Measurements from ENCODE around the gene TBCE.
"Not testable (repeated sequence)": the region's sequence is repeated elsewhere in the genome, so short reads cannot be mapped to it uniquely, and the experiment has no call there.

Gene TBCE

GRCh38 chr1:235369802-235370201 lies 2.6 kb downstream of the TBCE start:
- no peak for TF ChIP-seq CTCF (conservative IDR thresholded peaks at IDR 0.05; ENCODE audit: control insufficient read depth, insufficient read depth, low read depth, low read length)
- no peak for DNase-seq (ENCODE audit: low read depth)
- H3K4me3 ChIP-seq (ENCODE audit: control insufficient read depth, low read depth, low read length) = no peak overlapping the region

GRCh38 chr1:235375919-235376605 lies 8.8 kb downstream of the TBCE start:
- DNase-seq (ENCODE audit: low read depth) = no peak
- no peak overlapping the region for H3K4me3 ChIP-seq (ENCODE audit: control insufficient read depth, low read depth, low read length)
- TF ChIP-seq CTCF (conservative IDR thresholded peaks at IDR 0.05; ENCODE audit: control insufficient read depth, insufficient read depth, low read depth, low read length) = no peak

DNA sequence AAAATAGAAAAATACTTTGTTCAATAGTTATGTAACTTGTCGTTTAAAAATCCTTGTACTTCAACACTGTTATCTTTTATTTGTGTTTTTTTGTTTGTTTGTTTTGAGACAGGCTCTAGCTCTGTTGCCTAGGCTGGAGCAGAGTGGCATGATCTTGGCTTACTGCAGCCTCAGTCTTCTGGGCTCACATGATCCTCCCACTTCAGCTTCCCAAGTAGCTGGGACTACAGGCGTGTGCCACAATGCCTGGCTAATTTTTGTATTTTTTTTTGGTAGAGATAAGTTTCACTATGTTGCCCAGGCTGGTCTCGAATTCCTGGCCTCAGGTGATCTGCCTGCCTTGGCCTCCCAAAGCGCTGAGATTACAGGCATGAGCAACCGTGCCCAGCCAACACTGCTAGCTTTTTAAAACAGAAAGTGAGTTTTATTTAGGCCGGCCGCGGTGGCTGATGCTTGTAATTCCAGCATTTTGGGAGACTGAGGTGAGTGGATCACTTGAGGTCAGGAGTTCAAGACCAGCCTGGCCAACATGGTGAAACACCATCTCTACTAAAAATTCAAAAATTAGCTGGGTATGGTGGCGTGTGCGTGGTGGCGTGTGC lies 11.0 kb downstream of the TBCE start:
- not testable (repeated sequence) for H3K4me3 ChIP-seq (ENCODE audit: control insufficient read depth, low read depth, low read length); DNase-seq (ENCODE audit: low read depth)

DNA sequence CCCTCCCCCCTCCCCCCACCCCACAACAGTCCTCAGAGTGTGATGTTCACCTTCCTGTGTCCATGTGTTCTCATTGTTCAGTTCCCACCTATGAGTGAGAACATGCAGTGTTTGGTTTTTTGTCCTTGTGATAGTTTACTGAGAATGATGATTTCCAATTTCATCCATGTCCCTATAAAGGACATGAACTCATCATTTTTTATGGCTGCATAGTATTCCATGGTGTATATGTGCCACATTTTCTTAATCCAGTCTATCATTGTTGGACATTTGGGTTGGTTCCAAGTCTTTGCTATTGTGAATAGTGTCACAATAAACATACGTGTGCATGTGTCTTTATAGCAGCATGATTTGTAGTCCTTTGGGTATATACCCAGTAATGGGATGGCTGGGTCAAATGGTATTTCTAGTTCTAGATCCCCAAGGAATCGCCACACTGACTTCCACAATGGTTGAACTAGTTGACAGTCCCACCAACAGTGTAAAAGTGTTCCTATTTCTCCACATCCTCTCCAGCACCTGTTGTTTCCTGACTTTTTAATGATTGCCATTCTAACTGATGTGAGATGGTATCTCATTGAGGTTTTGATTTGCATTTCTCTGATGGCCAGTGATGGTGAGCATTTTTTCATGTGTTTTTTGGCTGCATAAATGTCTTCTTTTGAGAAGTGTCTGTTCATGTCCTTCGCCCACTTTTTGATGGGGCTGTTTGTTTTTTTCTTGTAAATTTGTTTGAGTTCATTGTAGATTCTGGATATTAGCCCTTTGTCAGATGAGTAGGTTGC lies 14.9 kb downstream of the TBCE start:
- H3K4me3 ChIP-seq (ENCODE audit: control insufficient read depth, low read depth, low read length); DNase-seq (ENCODE audit: low read depth): not testable (repeated sequence)

- not testable (repeated sequence) for H3K4me3 ChIP-seq (ENCODE audit: control insufficient read depth, low read depth, low read length); DNase-seq (ENCODE audit: low read depth)
These were observed 18.4 kb downstream of the TBCE start for GRCh38 chr1:235385633-235386032.

DNA sequence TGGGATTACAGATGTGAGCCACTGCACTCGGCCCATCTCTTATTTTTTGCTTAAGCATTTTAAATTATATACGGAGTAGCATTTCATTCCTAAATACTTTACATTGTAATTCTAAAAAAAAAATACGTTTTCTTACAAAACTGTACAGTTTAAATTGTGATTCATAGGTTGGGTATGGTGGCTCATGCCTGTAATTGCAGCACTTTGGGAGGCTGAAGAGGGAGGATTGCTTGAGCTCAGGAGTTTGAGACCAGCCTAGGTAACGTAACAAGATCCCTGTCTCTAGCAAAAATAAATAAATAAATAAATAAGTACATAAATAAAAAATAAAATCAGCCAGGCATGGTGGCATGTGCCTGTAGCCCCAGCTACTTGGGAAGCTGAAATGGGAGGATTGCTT lies 24.6 kb downstream of the TBCE start:
- DNase-seq (ENCODE audit: low read depth) = no peak
- TF ChIP-seq CTCF (conservative IDR thresholded peaks at IDR 0.05; ENCODE audit: control insufficient read depth, insufficient read depth, low read depth, low read length) = no peak
- H3K4me3 ChIP-seq (ENCODE audit: control insufficient read depth, low read depth, low read length) = no peak overlapping the region

GRCh38 chr1:235397733-235398132 lies 30.5 kb downstream of the TBCE start:
- TF ChIP-seq CTCF (conservative IDR thresholded peaks at IDR 0.05; ENCODE audit: control insufficient read depth, insufficient read depth, low read depth, low read length) = no peak
- peak; percentile 97 for DNase-seq (ENCODE audit: low read depth)
- H3K4me3 ChIP-seq (ENCODE audit: control insufficient read depth, low read depth, low read length) = no peak overlapping the region

DNA sequence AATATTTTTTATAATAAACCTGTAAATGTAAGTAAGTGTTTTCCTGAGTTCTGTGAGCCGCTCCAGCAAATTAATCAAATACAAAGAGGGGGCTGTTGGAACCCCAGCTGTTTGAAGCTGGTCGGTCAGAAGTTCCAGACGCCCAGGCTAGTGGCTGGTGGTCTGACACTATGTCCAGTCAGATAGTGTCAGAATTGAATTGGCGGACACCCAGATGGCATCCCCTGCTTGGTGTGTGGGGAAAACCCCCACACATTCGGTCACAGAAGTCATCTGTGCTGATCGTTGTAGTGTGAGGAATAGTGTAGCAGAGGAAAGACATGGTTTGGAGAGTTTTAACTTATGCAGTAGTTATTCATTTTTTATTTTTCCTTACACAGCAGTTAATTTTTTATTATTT lies 32.4 kb downstream of the TBCE start:
- H3K4me3 ChIP-seq (ENCODE audit: control insufficient read depth, low read depth, low read length) = no peak overlapping the region
- no peak for TF ChIP-seq CTCF (conservative IDR thresholded peaks at IDR 0.05; ENCODE audit: control insufficient read depth, insufficient read depth, low read depth, low read length)
- DNase-seq (ENCODE audit: low read depth) = no peak

Measured in fibroblast of mammary gland (primary cell).